NCI-H2196 treated with DMSO at 0.1 percent for 48 hours (cell line): ENCODE data around the gene ITGB3.

Source experiments
- DNase-seq: peaks from one replicate; lab custom pipeline; 2025; ENCODE audit not compliant: unreplicated experiment; lab: John Stamatoyannopoulos, UW

ITGB3 gene

GRCh38 chr17:47274319-47275069 is 20.9 kb downstream of the ITGB3 start:
- DNase-seq = no peak

- DNase-seq = no peak
Measured at GRCh38 chr17:47275245-47275984, 21.8 kb downstream of the ITGB3 start.

- no peak for DNase-seq
Measured at GRCh38 chr17:47276444-47276843, 22.8 kb downstream of the ITGB3 start.

GRCh38 chr17:47276868-47277267 is 23.2 kb downstream of the ITGB3 start:
- no peak for DNase-seq

- no peak for DNase-seq
Measured at GRCh38 chr17:47277921-47278320, 24.3 kb downstream of the ITGB3 start.

DNA sequence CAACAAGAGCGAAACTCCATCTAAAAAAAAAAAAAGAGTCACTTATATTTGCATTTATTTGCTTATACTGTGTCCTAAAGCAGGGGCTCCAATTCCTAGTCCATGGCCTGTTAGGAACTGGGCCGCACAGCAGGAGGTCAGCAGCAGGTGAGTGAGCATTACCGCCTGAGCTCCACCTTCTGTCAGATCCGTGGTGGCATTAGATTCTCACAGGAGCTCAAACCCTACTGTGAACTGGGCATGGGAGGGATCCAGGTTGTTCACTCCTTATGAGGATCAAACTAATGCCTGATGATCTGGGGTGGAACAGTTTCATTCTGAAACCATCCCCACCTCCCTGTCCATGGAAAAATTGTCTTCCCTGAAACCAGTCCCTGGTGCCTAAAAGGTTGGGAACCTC is 24.9 kb downstream of the ITGB3 start:
- no peak for DNase-seq

- DNase-seq = no peak
Measured at GRCh38 chr17:47279062-47279801, 25.6 kb downstream of the ITGB3 start.

- DNase-seq = no peak
Measured at GRCh38 chr17:47280072-47280811, 26.6 kb downstream of the ITGB3 start.

GRCh38 chr17:47281216-47281615 is 27.6 kb downstream of the ITGB3 start:
- DNase-seq = no peak

- no peak for DNase-seq
Measured at GRCh38 chr17:47285003-47285402, 31.4 kb downstream of the ITGB3 start.

GRCh38 chr17:47286198-47286914 is 32.7 kb downstream of the ITGB3 start:
- no peak for DNase-seq

- DNase-seq = no peak
Measured at GRCh38 chr17:47287068-47287467, 33.4 kb downstream of the ITGB3 start.

DNA sequence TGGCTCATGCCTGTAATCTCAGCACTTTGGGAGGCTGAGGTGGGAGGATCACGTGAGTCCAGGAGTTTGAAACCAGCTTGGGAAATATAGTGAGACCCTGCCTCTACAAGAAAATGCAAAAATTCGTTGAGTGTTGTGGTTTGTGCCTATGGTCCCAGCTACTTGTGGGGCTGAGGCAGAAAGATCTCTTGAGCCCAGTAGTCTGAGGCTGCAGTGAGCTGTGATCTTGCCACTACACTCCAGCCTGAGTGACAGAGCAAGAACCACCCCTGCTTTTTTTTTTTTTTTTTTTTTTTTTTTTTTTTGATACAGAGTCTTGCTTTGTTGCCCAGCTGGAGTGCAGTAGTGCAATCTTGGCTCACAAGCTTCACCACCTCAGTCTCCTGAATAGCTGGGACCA is 34.0 kb downstream of the ITGB3 start:
- no peak for DNase-seq

GRCh38 chr17:47288531-47289116 is 35.0 kb downstream of the ITGB3 start:
- DNase-seq = no peak

- no peak for DNase-seq
Measured at GRCh38 chr17:47289302-47289701, 35.7 kb downstream of the ITGB3 start.

DNA sequence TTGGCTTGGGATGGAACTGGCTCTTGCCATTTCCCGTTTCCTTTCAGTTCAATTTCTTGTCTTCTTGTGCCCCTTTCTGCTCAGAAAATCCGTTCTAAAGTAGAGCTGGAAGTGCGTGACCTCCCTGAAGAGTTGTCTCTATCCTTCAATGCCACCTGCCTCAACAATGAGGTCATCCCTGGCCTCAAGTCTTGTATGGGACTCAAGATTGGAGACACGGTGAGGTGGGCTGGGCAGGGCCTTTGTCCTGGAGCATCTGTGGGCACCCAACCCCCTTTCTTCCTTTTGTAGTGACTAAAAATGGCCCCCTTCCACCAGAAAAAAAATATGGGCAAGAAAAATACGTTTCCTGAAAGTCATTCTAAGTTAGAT is 37.2 kb downstream of the ITGB3 start:
- DNase-seq = no peak

DNA sequence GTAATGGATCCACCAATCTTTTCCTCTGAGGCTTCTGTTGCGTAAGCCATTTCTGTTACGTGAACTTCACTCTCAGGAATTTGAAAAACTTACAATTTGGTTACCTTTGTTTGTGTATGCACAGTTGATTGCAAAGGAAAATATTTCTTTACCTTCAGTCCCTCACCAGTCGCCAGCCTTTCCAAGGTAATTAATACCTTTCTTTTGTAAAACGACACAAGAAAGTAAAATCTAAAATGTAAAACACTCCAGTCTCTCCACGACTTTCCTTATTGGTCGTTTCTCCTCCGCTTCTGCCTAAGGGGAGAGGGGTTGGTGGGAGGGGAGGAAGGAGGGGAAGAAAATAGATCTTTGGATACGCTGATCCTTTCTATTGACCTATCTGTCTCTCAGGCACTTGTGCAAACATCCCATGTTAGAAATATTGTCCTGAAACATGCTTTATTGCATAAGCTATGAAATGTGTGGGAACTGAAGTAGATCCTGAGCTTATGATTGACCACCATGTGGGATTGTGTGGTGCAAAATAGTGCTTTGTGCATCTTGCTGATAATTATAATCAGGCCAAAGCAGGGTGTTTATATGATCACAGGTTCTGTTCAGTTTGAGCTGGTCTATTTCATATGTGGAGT is 37.7 kb downstream of the ITGB3 start:
- DNase-seq = no peak

DNA sequence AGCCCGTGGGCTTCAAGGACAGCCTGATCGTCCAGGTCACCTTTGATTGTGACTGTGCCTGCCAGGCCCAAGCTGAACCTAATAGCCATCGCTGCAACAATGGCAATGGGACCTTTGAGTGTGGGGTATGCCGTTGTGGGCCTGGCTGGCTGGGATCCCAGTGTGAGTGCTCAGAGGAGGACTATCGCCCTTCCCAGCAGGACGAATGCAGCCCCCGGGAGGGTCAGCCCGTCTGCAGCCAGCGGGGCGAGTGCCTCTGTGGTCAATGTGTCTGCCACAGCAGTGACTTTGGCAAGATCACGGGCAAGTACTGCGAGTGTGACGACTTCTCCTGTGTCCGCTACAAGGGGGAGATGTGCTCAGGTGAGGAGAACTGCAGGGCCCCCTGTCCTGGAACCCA is 38.6 kb downstream of the ITGB3 start:
- no peak for DNase-seq

- no peak for DNase-seq
Measured at GRCh38 chr17:47295037-47295873, 41.6 kb downstream of the ITGB3 start.
